ENCODE measurements around the gene HRG. TPM values are rescaled to one million over a fixed set of nuclear protein-coding genes. Genes with fewer than 3 reads are reported as not detected.

Gene HRG
- polyA plus RNA-seq, 3 donors, result not detected

- DNase-seq, result no peak
- H3K27ac Mint-ChIP-seq, result no peak overlapping the region
- Histone ChIP-seq H3K9me3 (replicated peaks in 1 of 2; ENCODE audit: control insufficient read depth in 1 of 2, insufficient read depth in 1 of 2, low read length in 2 of 2) (no peaks in the 10 kb centered on the region), H3K4me2 (replicated peaks; ENCODE audit: extremely low read depth, low read length, poor library complexity, severe bottlenecking) (no peak overlapping the region), H3K9ac (ENCODE audit: insufficient read depth, low read length, poor library complexity, severe bottlenecking) (no peak overlapping the region), H3K4me1 (ENCODE audit: control insufficient read depth in 1 of 2, insufficient read depth in 2 of 2, low read length in 2 of 2) (no peaks in the 10 kb centered on the region), H3K27ac (ENCODE audit: low read depth in 1 of 2, low read length in 2 of 2) (no peak overlapping the region), H3K36me3 (replicated peaks in 1 of 2; ENCODE audit: control insufficient read depth in 1 of 2, insufficient read depth in 2 of 2, low read length in 2 of 2) (no peaks in the 10 kb centered on the region), H2AFZ (ENCODE audit: insufficient read depth, low read depth, low read length, poor library complexity, severe bottlenecking) (no peak overlapping the region), H4K20me1 (ENCODE audit: insufficient read depth, low read length) (no peaks in the 10 kb centered on the region), H3K4me3 (replicated peaks in 1 of 3; ENCODE audit: low read depth in 2 of 3, low read length in 3 of 3) (no peak overlapping the region), H3K27me3 (ENCODE audit: control insufficient read depth in 2 of 2, insufficient read depth in 2 of 2, low read length in 2 of 2) (peaks cover 0 to 2% of the 10 kb centered on the region in 2 donors), H3K79me2 (ENCODE audit: insufficient read depth, low read length) (no peaks in the 10 kb centered on the region)
- WGBS (ENCODE audit: insufficient coverage), result 84% methylated on average over 6 of the region's 7 CpGs
- no peaks in the 10 kb centered on the region for H3K4me1 Mint-ChIP-seq
- no peaks in the 10 kb centered on the region for H3K36me3 Mint-ChIP-seq
- intact Hi-C loops (cut with micrococcal nuclease), result no loop called here
- no peak for TF ChIP-seq CTCF (IDR thresholded peaks at IDR 0.05)
- H3K27me3 Mint-ChIP-seq (ENCODE audit: low read depth in 3 of 3), result peaks cover 2 to 12% (median 10%) of the 10 kb centered on the region in 3 donors
- peaks cover 0 to 4% (median 0%) of the 10 kb centered on the region in 7 donors for H3K9me3 Mint-ChIP-seq
- no peak overlapping the region for H3K4me3 Mint-ChIP-seq
Observed at GRCh38 chr3:186626254-186626847, 39.5 kb upstream of the HRG start.

DNA sequence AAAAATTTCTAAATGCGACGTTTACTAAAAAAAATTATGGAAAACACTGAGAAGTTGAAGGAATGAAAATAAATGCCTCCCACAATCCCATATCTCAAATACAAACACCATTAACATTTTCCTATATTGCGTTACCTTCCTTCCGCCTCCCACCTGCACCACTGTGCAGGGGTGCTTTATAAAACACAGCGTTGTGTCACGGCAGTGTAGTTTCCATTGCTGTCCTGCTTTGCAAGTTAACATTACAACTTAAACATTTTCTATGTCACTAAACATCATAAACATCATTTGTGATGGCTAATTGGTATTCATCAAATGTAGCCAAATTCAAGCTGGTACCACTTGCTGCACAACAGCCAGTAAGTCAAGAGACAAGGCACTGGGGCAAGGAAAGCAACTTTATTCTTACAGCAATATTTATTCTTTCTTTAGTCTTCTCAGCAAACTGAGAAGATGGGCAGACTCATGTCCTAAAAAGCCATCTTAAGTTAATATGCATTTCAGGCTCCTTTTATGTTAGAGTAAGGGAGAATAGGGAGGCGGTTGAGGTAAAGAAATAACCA is 37.9 kb upstream of the HRG start:
- Histone ChIP-seq H3K4me1 (ENCODE audit: control insufficient read depth in 1 of 2, insufficient read depth in 2 of 2, low read length in 2 of 2) (no peaks in the 10 kb centered on the region), H3K36me3 (replicated peaks in 1 of 2; ENCODE audit: control insufficient read depth in 1 of 2, insufficient read depth in 2 of 2, low read length in 2 of 2) (no peaks in the 10 kb centered on the region), H3K27me3 (ENCODE audit: control insufficient read depth in 2 of 2, insufficient read depth in 2 of 2, low read length in 2 of 2) (peaks cover 0 to 2% of the 10 kb centered on the region in 2 donors), H3K79me2 (ENCODE audit: insufficient read depth, low read length) (no peaks in the 10 kb centered on the region), H3K9ac (ENCODE audit: insufficient read depth, low read length, poor library complexity, severe bottlenecking) (no peak overlapping the region), H4K20me1 (ENCODE audit: insufficient read depth, low read length) (no peaks in the 10 kb centered on the region), H3K27ac (ENCODE audit: low read depth in 1 of 2, low read length in 2 of 2) (no peak overlapping the region), H3K9me3 (replicated peaks in 1 of 2; ENCODE audit: control insufficient read depth in 1 of 2, insufficient read depth in 1 of 2, low read length in 2 of 2) (no peaks in the 10 kb centered on the region), H3K4me2 (replicated peaks; ENCODE audit: extremely low read depth, low read length, poor library complexity, severe bottlenecking) (no peak overlapping the region), H3K4me3 (replicated peaks in 1 of 3; ENCODE audit: low read depth in 2 of 3, low read length in 3 of 3) (no peak overlapping the region), H2AFZ (ENCODE audit: insufficient read depth, low read depth, low read length, poor library complexity, severe bottlenecking) (no peak overlapping the region)
- TF ChIP-seq CTCF (IDR thresholded peaks at IDR 0.05), result no peak
- peaks cover 4 to 9% (median 6%) of the 10 kb centered on the region in 3 donors for H3K27me3 Mint-ChIP-seq (ENCODE audit: low read depth in 3 of 3)
- no peaks in the 10 kb centered on the region for H3K4me1 Mint-ChIP-seq
- H3K36me3 Mint-ChIP-seq, result no peaks in the 10 kb centered on the region
- intact Hi-C loops (cut with micrococcal nuclease), result no loop called here
- H3K4me3 Mint-ChIP-seq, result no peak overlapping the region
- DNase-seq, result no peak
- WGBS (ENCODE audit: insufficient coverage), result 100% methylated on average over 1 of the region's 7 CpGs
- H3K9me3 Mint-ChIP-seq, result peaks cover 0 to 4% (median 0%) of the 10 kb centered on the region in 7 donors
- no peak overlapping the region for H3K27ac Mint-ChIP-seq
